PC-3 (cell line): Measurements from ENCODE around the gene DPH1. TPM values are rescaled to one million over a fixed set of nuclear protein-coding genes. Genes with fewer than 3 reads are reported as not detected.

Source experiments
- ATAC-seq: fragments of 200-7000 bp; cut with Tn5 transposase; 2 replicates; pipeline ENCODE4 v1.9.1; 2020; ENCODE audit warnings: mild to moderate bottlenecking, moderate library complexity
- BruUV-seq: library from RNA; stranded (reverse); fragments of 400-500 nt; replicated peaks from 2 replicates; lab custom pipeline; 2021; lab: Mats Ljungman, UMichigan
- CTCF ChIA-PET: fragments of 300-600 bp; sonication (Branson Sonifier 250); formaldehyde crosslinking; loops from one replicate; lab custom pipeline; 2022; ENCODE audit warnings: antibody characterized with exemption; lab: Charles Lee
- POLR2A ChIA-PET: fragments of 300-600 bp; sonication (Branson Sonifier 250); formaldehyde crosslinking; loops from one replicate; lab custom pipeline; 2022; ENCODE audit warnings: antibody characterized with exemption; ENCODE audit not compliant: unreplicated experiment; lab: Charles Lee
- DNase-seq: peaks from one replicate; pipeline ENCODE4 v3.0.0-alpha.2; 2015
- H2AFZ ChIP-seq: fragments of 300-600 bp; sonication (generic); 2 replicates; pipeline ENCODE4 v1.6.0; 2016; ENCODE audit warnings: antibody characterized with exemption, low read length
- H3F3A ChIP-seq: fragments of 300-600 bp; sonication (generic); one replicate; pipeline ENCODE4 v1.6.0; 2017; ENCODE audit warnings: antibody characterized with exemption, low read length, control low read depth, mild to moderate bottlenecking; ENCODE audit not compliant: unreplicated experiment
- H3K27ac ChIP-seq: fragments of 300-600 bp; sonication (generic); 2 replicates; pipeline ENCODE4 v1.5.1; 2016; ENCODE audit warnings: mild to moderate bottlenecking, low read length
- H3K27me3 ChIP-seq: fragments of 300-600 bp; sonication (generic); 2 replicates; pipeline ENCODE4 v1.6.1; 2016; ENCODE audit warnings: low read length, mixed read lengths
- H3K36me3 ChIP-seq: fragments of 300-600 bp; sonication (generic); 2 replicates; pipeline ENCODE4 v1.6.1; 2016; ENCODE audit warnings: low read depth, mixed run types, low read length, mixed read lengths
- H3K4me1 ChIP-seq: fragments of 300-600 bp; sonication (generic); 2 replicates; pipeline ENCODE4 v1.5.1; 2016; ENCODE audit warnings: low read length; ENCODE audit not compliant: insufficient read depth
- H3K4me2 ChIP-seq: fragments of 300-600 bp; sonication (generic); 2 replicates; pipeline ENCODE4 v1.6.0; 2016; ENCODE audit warnings: low read length
- H3K4me3 ChIP-seq: fragments of 300-600 bp; sonication (generic); 2 replicates; pipeline ENCODE4 v1.5.1; 2016; ENCODE audit warnings: mild to moderate bottlenecking, low read length, mixed read lengths
- H3K79me2 ChIP-seq: fragments of 300-600 bp; sonication (generic); 2 replicates; pipeline ENCODE4 v1.6.1; 2017; ENCODE audit warnings: low read length, mixed read lengths
- H3K9ac ChIP-seq: fragments of 300-600 bp; sonication (generic); 2 replicates; pipeline ENCODE4 v1.6.0; 2016; ENCODE audit warnings: mild to moderate bottlenecking, low read length
- H3K9me2 ChIP-seq: fragments of 300-600 bp; sonication (generic); replicated peaks from 2 replicates; pipeline ENCODE4 v1.6.1; 2016; ENCODE audit warnings: mixed run types, low read length, mixed read lengths
- H3K9me3 ChIP-seq: fragments of 300-600 bp; sonication (generic); 2 replicates; pipeline ENCODE4 v1.6.1; 2016; ENCODE audit warnings: low read length, mixed read lengths
- H4K20me1 ChIP-seq: fragments of 300-600 bp; sonication (generic); 2 replicates; pipeline ENCODE4 v1.6.1; 2016; ENCODE audit warnings: low read length, mixed read lengths
- CTCF ChIP-seq: fragments of 300-600 bp; sonication (generic); conservative IDR thresholded peaks from 2 replicates; pipeline ENCODE4 v1.5.1; 2017; ENCODE audit warnings: antibody characterized with exemption, low read depth, mild to moderate bottlenecking, low read length
- EZH2 ChIP-seq: fragments of 300-600 bp; sonication (generic); IDR thresholded peaks from one replicate; pipeline ENCODE4 v1.6.1; 2017; ENCODE audit warnings: antibody characterized with exemption, mild to moderate bottlenecking, low read length; ENCODE audit not compliant: unreplicated experiment
- EZH2phosphoT487 ChIP-seq: fragments of 300-600 bp; sonication (generic); IDR thresholded peaks from 2 replicates; pipeline ENCODE4 v1.6.1; 2018; ENCODE audit warnings: mild to moderate bottlenecking, antibody characterized with exemption, low read length, borderline replicate concordance
- intact Hi-C: fragments of 100-400 bp; cut with micrococcal nuclease; formaldehyde crosslinking; loops from 2 replicates; pipeline ENCODE4 v1.9.0; 2023
- total RNA-seq: library from RNA; depleted of rRNA; stranded (reverse); fragments of >200 nt; gene quantifications from 2 replicates; pipeline ENCODE4 v1.2.3, GENCODE V29; 2014

DPH1 gene
- total RNA-seq, 1 experiment from 2014 or later: 47.9 TPM

- no peak overlapping the region for H3K9ac ChIP-seq
- no peak overlapping the region for H3K27ac ChIP-seq
- no peaks in the 10 kb centered on the region for H3K9me2 ChIP-seq
- peaks cover 22% of the 10 kb centered on the region for H3K4me1 ChIP-seq
- intact Hi-C loops: no loop called here
- no peaks in the 10 kb centered on the region for H3F3A ChIP-seq
- no peak overlapping the region for H2AFZ ChIP-seq
- no peaks in the 10 kb centered on the region for H3K9me3 ChIP-seq
- H3K4me3 ChIP-seq: no peak overlapping the region
- no peak for TF ChIP-seq EZH2
- BruUV-seq: no TSS peak
- no peak for ATAC-seq
- POLR2A ChIA-PET: no interaction called here
- no peaks in the 10 kb centered on the region for H4K20me1 ChIP-seq
- H3K27me3 ChIP-seq: no peaks in the 10 kb centered on the region
- CTCF ChIA-PET: interaction anchor here (0.5 kb wide), 1 partner anchor 15 kb away, joined by 3 read pairs; no protein-coding TSS in a partner anchor
- no peaks in the 10 kb centered on the region for H3K79me2 ChIP-seq
- H3K36me3 ChIP-seq: no peaks in the 10 kb centered on the region
- no peak for DNase-seq
- no peak overlapping the region for H3K4me2 ChIP-seq
Measured at GRCh38 chr17:2077040-2077439, 47.1 kb downstream of the DPH1 start.

GRCh38 chr17:2081564-2081963 is 51.6 kb downstream of the DPH1 start:
- intact Hi-C loops: loop anchor here (10.0 kb wide), 1 partner anchor 93 kb away; no protein-coding TSS in a partner anchor
- no peak overlapping the region for H3K4me3 ChIP-seq
- no peaks in the 10 kb centered on the region for H3K27me3 ChIP-seq
- peak overlapping the region; percentile 86 for H3K27ac ChIP-seq
- no TSS peak for BruUV-seq
- no peaks in the 10 kb centered on the region for H3K36me3 ChIP-seq
- peak overlapping the region; percentile 56 for H3K4me2 ChIP-seq
- H3K9me2 ChIP-seq: no peaks in the 10 kb centered on the region
- H3K4me1 ChIP-seq: peaks cover 47% of the 10 kb centered on the region
- H3F3A ChIP-seq: no peaks in the 10 kb centered on the region
- H3K79me2 ChIP-seq: no peaks in the 10 kb centered on the region
- H3K9ac ChIP-seq: peak overlapping the region; percentile 41
- H4K20me1 ChIP-seq: no peaks in the 10 kb centered on the region
- CTCF ChIA-PET: interaction anchor here (0.6 to 0.7 kb wide), 3 partner anchors 27 to 195 kb away, joined by 3 read pairs; no protein-coding TSS in a partner anchor
- DNase-seq (peak; percentile 84), ATAC-seq (peak; percentile 88)
- H3K9me3 ChIP-seq: no peaks in the 10 kb centered on the region
- POLR2A ChIA-PET: interaction anchor here (0.8 kb wide), 1 partner anchor 13 kb away, joined by 3 read pairs; no protein-coding TSS in a partner anchor
- no peak overlapping the region for H2AFZ ChIP-seq
- TF ChIP-seq EZH2 (no peak), CTCF (no peak), EZH2phosphoT487 (no peak)

- no peaks in the 10 kb centered on the region for H3K27me3 ChIP-seq
- POLR2A ChIA-PET: interaction anchor here (0.5 to 0.8 kb wide), 2 partner anchors 13 to 15 kb away, joined by 3 read pairs; no protein-coding TSS in a partner anchor
- no peaks in the 10 kb centered on the region for H3K79me2 ChIP-seq
- peak overlapping the region; percentile 5; the same call in 1 of the 2 replicates for H3K4me2 ChIP-seq
- H3K9ac ChIP-seq: peak overlapping the region; percentile 41
- H4K20me1 ChIP-seq: no peaks in the 10 kb centered on the region
- peaks cover 47% of the 10 kb centered on the region for H3K4me1 ChIP-seq
- intact Hi-C loops: loop anchor here (10.0 kb wide), 1 partner anchor 93 kb away; no protein-coding TSS in a partner anchor
- no peaks in the 10 kb centered on the region for H3F3A ChIP-seq
- DNase-seq: no peak
- no peaks in the 10 kb centered on the region for H3K9me2 ChIP-seq
- CTCF ChIA-PET: interaction anchor here (0.6 to 0.7 kb wide), 2 partner anchors 28 to 194 kb away, joined by 3 read pairs; no protein-coding TSS in a partner anchor
- no peak for ATAC-seq
- H3K36me3 ChIP-seq: no peaks in the 10 kb centered on the region
- H3K4me3 ChIP-seq: no peak overlapping the region
- TF ChIP-seq CTCF (no peak), EZH2phosphoT487 (no peak), EZH2 (no peak)
- peak overlapping the region; percentile 86 for H3K27ac ChIP-seq
- no peaks in the 10 kb centered on the region for H3K9me3 ChIP-seq
- no TSS peak for BruUV-seq
- no peak overlapping the region for H2AFZ ChIP-seq
Measured at GRCh38 chr17:2082003-2082781, 52.2 kb downstream of the DPH1 start.
